SH-SY5Y (cell line): Measurements from ENCODE around the gene CDKN2AIP.

Experiments
- GATA2 ChIP-seq: IDR thresholded peaks from 2 replicates; pipeline ENCODE4 v1.6.1; 2011; ENCODE audit warnings: mild to moderate bottlenecking, low read depth, low read length
- GATA3 ChIP-seq: IDR thresholded peaks from 2 replicates; pipeline ENCODE4 v1.6.1; 2011; ENCODE audit warnings: low read depth, mild to moderate bottlenecking, low read length, moderate library complexity

- TF ChIP-seq GATA2 (no peak), GATA3 (no peak)
Observed at GRCh38 chr4:183399616-183400015, 44.8 kb upstream of the CDKN2AIP start.
